Ishikawa (cell line): Measurements from ENCODE around the gene LATS2.
A peak's percentile ranks its signal among the peaks of the same experiment; 100 is the strongest.

Experiments
- EGR1 ChIP-seq: IDR thresholded peaks from 2 replicates; pipeline ENCODE4 v1.6.1; 2012
- MAX ChIP-seq: IDR thresholded peaks from 2 replicates; pipeline ENCODE4 v1.6.1; 2012
- TAF1 ChIP-seq: IDR thresholded peaks from 2 replicates; pipeline ENCODE4 v1.6.1; 2012; ENCODE audit warnings: low read depth, mild to moderate bottlenecking

DNA sequence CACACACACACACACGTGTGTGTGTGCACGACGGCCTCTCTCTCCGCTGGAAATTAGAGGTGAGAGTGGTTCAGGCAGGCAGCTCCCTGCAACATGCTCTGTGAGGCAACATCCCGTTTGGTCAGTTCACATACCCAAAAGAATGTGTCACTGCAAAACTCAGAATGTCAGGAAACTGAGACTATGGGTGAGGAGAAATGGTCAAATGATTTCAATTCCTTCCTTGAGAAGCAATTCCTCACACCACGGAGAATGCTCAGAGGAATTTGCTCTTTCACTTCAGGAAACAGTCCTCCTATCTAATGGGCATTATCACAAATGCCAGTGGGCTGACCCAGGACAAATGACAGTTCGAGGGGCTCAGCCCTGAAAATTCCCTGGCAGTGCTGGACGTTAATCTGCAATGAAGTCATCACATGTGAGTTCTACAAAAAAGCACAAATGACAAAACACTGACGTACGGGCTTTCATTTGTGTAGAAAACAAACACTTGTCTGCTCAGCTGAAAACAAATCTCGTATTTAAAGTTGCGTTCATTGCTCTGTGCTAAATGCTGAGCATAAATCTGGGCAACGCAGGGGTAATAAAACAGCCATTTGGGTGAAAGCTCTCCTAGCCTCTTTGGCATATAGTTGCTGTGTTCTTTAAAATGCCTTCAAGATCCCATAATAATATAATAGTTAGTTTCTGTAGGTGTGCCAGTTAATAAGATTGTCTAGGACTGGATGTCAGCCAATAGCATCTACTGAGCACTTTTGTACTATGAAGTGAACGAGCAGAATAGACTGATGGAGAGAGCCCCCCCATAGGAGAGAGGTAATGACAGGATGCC, 18.6 kb upstream of the LATS2 start:
- TF ChIP-seq TAF1 = no peak
- TF ChIP-seq MAX = peak; percentile 37; the same call in 1 of the 2 replicates
- no peak for TF ChIP-seq EGR1
